Measurements from ENCODE around the gene GYPC. TPM values are rescaled to one million over a fixed set of nuclear protein-coding genes. Genes with fewer than 3 reads are reported as not detected.

The GYPC gene
- total RNA-seq, 1 donor from 2014 or later, result 50.1 TPM

GRCh38 chr2:126649101-126649500 is 6.9 kb upstream of the GYPC start:
- no peaks in the 10 kb centered on the region for H3K36me3 Mint-ChIP-seq (ENCODE audit: low read depth)
- DNase-seq, result no peak
- ChIA-PET POLR2A (no interaction called here), CTCF (no interaction called here)
- no peak for ATAC-seq (ENCODE audit: low read depth)
- H3K9me3 Mint-ChIP-seq, result peaks cover 15% of the 10 kb centered on the region
- no peak overlapping the region for H3K4me3 Mint-ChIP-seq
- H3K27ac Mint-ChIP-seq, result no peak overlapping the region
- no peaks in the 10 kb centered on the region for H3K27me3 Mint-ChIP-seq
- peaks cover 15% of the 10 kb centered on the region for H3K4me1 Mint-ChIP-seq
- intact Hi-C loops (cut with micrococcal nuclease), result no loop called here
- TF ChIP-seq CTCF (IDR thresholded peaks at IDR 0.05), result no peak

DNA sequence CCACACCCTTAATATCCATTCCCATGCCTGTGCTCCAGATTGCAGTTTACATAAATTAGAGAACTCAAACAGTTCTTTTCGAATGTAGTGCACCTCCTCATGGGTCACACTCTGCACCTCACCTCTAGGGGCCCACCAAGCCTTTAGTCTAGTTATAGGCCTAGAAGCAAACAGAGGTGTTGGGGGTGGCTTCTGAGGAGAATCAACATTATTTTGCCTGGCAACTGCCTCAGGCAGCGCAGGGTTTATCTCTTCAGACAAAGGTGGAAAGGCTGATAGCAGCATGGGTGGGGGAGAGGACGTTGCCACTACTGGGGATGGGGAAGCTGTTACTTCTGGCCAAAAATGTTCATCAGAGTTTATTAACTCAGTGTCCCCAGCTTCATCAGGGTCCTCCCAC is 5.0 kb upstream of the GYPC start:
- CTCF ChIA-PET, result no interaction called here
- intact Hi-C loops (cut with micrococcal nuclease), result no loop called here

GRCh38 chr2:126652323-126652891 is 3.6 kb upstream of the GYPC start:
- Mint-ChIP-seq H3K27me3 (no peaks in the 10 kb centered on the region), H3K36me3 (ENCODE audit: low read depth) (peaks cover 9% of the 10 kb centered on the region), H3K4me3 (no peak overlapping the region), H3K4me1 (peaks cover 17% of the 10 kb centered on the region), H3K27ac (no peak overlapping the region), H3K9me3 (peaks cover 14% of the 10 kb centered on the region)
- DNase-seq (no peak), ATAC-seq (ENCODE audit: low read depth) (no peak)
- POLR2A ChIA-PET, result no interaction called here
- no peak for TF ChIP-seq CTCF (IDR thresholded peaks at IDR 0.05)
- CTCF ChIA-PET, result no interaction called here
- intact Hi-C loops (cut with micrococcal nuclease), result no loop called here

More for the DNA sequence above, 5.0 kb upstream of the GYPC start:
- peaks cover 2% of the 10 kb centered on the region for H3K36me3 Mint-ChIP-seq (ENCODE audit: low read depth)
- H3K9me3 Mint-ChIP-seq, result peaks cover 14% of the 10 kb centered on the region
- H3K4me3 Mint-ChIP-seq, result no peak overlapping the region
- TF ChIP-seq CTCF (IDR thresholded peaks at IDR 0.05), result no peak
- H3K4me1 Mint-ChIP-seq, result peaks cover 10% of the 10 kb centered on the region
- no peak for ATAC-seq (ENCODE audit: low read depth)
- DNase-seq, result no peak
- H3K27ac Mint-ChIP-seq, result no peak overlapping the region
- POLR2A ChIA-PET, result no interaction called here
- H3K27me3 Mint-ChIP-seq, result no peaks in the 10 kb centered on the region

DNA sequence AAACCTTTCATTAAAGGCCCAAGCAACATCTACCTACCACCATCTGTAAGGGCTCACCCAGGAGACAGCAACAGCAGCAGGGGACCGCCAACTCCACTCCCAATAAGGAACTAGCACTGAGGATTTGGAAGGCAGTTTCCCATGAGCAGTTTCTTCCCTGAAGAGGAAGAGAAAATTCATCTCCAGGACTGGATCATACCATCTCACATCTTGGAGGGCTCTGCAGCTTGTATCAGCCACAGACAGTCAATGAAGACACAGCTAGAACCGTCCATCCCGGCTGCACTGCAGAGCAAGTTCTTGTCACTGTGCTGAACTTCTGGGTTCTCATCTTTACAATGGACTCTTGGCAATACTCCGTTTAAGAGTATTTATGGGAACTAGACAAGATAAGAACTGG is 2.8 kb upstream of the GYPC start:
- Mint-ChIP-seq H3K27me3 (no peaks in the 10 kb centered on the region), H3K27ac (no peak overlapping the region), H3K4me1 (peaks cover 24% of the 10 kb centered on the region), H3K9me3 (peaks cover 14% of the 10 kb centered on the region), H3K36me3 (ENCODE audit: low read depth) (peaks cover 9% of the 10 kb centered on the region), H3K4me3 (no peak overlapping the region)
- ATAC-seq (ENCODE audit: low read depth) (no peak), DNase-seq (no peak)
- intact Hi-C loops (cut with micrococcal nuclease), result no loop called here
- CTCF ChIA-PET, result no interaction called here
- POLR2A ChIA-PET, result no interaction called here
- TF ChIP-seq CTCF (IDR thresholded peaks at IDR 0.05), result no peak

DNA sequence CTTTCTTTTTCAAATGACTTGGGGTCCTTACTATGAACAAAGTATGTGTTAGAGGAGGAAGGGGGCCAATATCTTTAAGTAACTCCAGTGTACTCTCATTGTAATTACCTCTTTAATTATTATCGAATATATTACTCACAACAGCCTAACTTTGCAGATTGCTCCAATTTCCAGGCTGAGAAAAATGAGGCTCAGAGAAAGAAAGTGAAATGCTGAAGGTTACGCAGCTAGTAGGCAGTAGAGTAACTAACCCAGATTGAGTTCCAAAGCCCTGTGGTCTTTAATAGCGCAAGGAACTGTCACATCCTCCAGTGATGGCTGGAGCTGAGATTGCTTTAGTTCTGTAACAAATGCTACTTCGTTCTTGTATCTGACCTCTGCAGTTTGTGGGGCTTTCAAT is 2.2 kb upstream of the GYPC start:
- Mint-ChIP-seq H3K27ac (no peak overlapping the region), H3K4me3 (no peak overlapping the region), H3K27me3 (no peaks in the 10 kb centered on the region), H3K4me1 (peaks cover 30% of the 10 kb centered on the region), H3K36me3 (ENCODE audit: low read depth) (peaks cover 9% of the 10 kb centered on the region), H3K9me3 (peaks cover 14% of the 10 kb centered on the region)
- ATAC-seq (ENCODE audit: low read depth), result no peak
- intact Hi-C loops (cut with micrococcal nuclease), result no loop called here
- no peak for TF ChIP-seq CTCF (IDR thresholded peaks at IDR 0.05)
- no peak for DNase-seq
- CTCF ChIA-PET, result no interaction called here
- POLR2A ChIA-PET, result no interaction called here

All from activated B cell treated with CpG ODN at 0.5 μM for 24 hours (primary cell).